Activated naive CD8-positive, alpha-beta T cell treated with anti-CD3 and anti-CD28 coated beads, Interleukin-2, amount 50 U/mL, for 24 hours (primary cell): Measurements from ENCODE around the gene CAMTA1.

Experiments used
- ATAC-seq: fragments of 150-1000 bp; cut with Tn5 transposase; one replicate; pipeline ENCODE4 v1.10.0; 2021
- DNase-seq: peaks from one replicate; pipeline ENCODE4 v3.0.0; 2021
- H3K27ac Mint-ChIP-seq: one replicate; pipeline ENCODE4 v1.8.0; 2021; ENCODE audit warnings: mild to moderate bottlenecking, mixed read lengths
- H3K27me3 Mint-ChIP-seq: one replicate; pipeline ENCODE4 v1.8.0; 2021; ENCODE audit warnings: mixed read lengths
- H3K36me3 Mint-ChIP-seq: one replicate; pipeline ENCODE4 v1.8.0; 2021; ENCODE audit warnings: low read depth, mixed read lengths
- H3K4me1 Mint-ChIP-seq: one replicate; pipeline ENCODE4 v1.8.0; 2021; ENCODE audit warnings: mixed read lengths
- H3K4me3 Mint-ChIP-seq: one replicate; pipeline ENCODE4 v1.8.0; 2021; ENCODE audit warnings: mild to moderate bottlenecking, moderate library complexity, mixed read lengths
- H3K9me3 Mint-ChIP-seq: one replicate; pipeline ENCODE4 v1.8.0; 2021; ENCODE audit warnings: mixed read lengths

CAMTA1 gene

DNA sequence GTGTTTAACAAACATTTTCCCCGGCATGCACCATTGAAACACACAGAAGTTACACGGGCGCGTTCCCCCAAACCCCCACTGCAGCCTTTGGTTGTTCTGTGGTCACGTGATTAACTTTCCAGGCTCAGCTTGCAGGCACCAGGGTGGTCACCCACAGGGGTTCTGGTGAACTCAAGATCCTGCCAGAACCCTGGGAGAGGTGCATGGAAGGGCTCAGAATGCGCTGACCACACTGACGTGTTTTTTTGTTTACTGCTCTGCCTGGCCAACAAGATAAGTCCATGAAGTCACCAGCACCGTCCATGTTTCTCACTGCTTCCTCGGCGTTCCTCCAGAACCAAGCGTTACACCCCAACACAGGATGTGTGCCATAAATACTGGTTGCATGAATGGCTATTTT, 756.4 kb downstream of the CAMTA1 start:
- Mint-ChIP-seq H3K27ac (no peak overlapping the region), H3K4me3 (no peak overlapping the region), H3K4me1 (peaks cover 2% of the 10 kb centered on the region), H3K27me3 (peaks cover 15% of the 10 kb centered on the region), H3K36me3 (no peaks in the 10 kb centered on the region), H3K9me3 (no peaks in the 10 kb centered on the region)
- DNase-seq, result no peak
- no peak for ATAC-seq

DNA sequence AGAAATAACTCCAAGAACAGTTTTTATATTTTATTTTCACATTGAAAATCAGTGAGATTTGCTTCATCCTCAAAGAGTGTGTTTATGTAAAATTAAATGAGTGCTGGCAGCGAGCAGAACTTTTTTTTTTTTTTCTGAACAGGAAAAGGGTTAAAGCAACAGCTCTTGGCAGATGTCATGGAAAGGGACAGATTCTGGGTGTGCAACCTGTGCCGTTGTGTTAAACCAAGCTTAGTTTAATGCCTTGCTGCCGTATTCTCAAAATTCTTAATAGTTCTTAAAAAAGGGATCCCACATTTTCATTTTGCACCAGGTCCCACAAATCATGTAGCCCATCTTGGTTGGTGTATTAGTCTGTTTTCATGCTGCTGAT, 758.5 kb downstream of the CAMTA1 start:
- no peak overlapping the region for H3K27ac Mint-ChIP-seq
- no peak for ATAC-seq

DNA sequence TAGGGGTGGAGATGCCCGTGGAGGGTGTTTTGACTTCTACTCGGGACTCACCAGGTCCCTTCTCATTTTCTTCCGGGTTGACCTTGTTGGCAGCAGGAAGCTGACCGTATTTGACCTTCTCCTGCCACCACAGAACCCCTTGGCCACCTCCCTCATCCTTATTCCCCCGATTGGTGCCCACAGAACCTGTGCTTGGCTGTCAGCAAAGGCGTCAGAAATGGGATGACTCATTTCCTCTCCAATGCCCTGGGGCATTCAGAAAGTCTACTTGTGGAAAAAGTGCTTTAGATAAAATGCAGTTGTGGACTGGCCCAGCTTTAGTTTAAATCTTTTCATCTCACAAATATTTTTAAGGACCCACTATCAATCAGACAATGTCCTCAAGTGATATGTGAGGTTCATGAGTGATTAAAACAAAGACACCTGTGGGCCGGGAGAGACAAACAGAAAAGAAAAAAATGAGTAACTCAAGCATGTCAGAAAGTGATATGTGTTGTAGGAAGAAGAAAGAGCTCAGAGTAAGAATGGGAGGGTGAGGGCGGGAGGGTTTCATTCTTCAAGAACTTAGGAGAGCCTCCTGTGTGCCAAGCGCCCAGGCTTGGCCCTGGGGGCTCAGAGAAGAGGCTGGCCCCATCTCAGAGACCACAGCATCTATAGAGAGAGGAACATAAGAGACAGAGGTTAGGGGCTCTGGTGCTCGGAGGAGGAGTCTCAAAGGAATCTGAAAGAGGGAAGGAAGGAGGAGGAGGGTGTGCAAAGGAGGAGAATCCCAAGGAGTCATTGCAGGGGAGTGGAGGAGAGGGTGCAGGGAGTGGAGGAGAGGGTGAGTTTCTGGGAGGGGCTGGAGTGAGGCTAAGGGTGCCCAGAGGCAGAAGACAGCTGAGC, 764.3 kb downstream of the CAMTA1 start:
- peaks cover 27% of the 10 kb centered on the region for H3K4me1 Mint-ChIP-seq
- DNase-seq, result peak; percentile 65
- no peaks in the 10 kb centered on the region for H3K9me3 Mint-ChIP-seq
- ATAC-seq, result peak; percentile 93
- peak overlapping the region; percentile 97 for H3K27ac Mint-ChIP-seq
- H3K36me3 Mint-ChIP-seq, result no peaks in the 10 kb centered on the region
- peak overlapping the region; percentile 63 for H3K4me3 Mint-ChIP-seq
- peaks cover 17% of the 10 kb centered on the region for H3K27me3 Mint-ChIP-seq

More for the DNA sequence above, 758.5 kb downstream of the CAMTA1 start:
- DNase-seq, result no peak
- peaks cover 2% of the 10 kb centered on the region for H3K4me1 Mint-ChIP-seq
- H3K9me3 Mint-ChIP-seq, result no peaks in the 10 kb centered on the region
- H3K4me3 Mint-ChIP-seq, result no peak overlapping the region
- H3K36me3 Mint-ChIP-seq, result no peaks in the 10 kb centered on the region
- H3K27me3 Mint-ChIP-seq, result peaks cover 12% of the 10 kb centered on the region

DNA sequence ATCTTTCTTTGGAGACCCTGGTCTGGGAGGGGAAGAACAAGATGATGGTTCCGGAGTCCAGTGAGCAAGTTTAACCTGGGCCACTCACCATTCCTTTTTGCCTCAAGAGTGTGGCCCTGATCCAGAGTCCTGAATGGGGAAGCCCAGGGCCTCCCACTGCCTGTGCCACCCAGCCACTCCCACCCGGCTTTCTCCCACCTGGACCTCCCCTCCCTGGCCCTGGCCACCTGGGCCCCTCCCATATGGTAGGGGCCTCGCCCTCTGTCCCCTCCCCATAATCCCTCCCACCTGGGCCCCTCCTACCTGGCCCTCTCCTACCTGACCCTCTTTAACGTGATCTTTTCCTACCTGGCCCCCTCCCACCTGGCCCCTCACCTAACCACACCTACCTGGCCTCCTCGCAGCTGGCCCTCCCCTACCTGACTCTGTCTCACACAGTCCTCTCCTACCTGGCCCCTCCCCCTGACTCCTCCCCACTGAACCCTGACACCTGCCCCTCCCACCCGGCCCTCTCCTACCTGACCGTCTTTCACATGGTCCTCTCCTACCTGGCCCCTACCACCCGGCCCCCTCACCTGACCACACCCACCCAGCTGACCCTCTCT, 765.1 kb downstream of the CAMTA1 start:
- Mint-ChIP-seq H3K4me1 (peaks cover 35% of the 10 kb centered on the region), H3K9me3 (no peaks in the 10 kb centered on the region), H3K36me3 (no peaks in the 10 kb centered on the region), H3K27me3 (peaks cover 17% of the 10 kb centered on the region), H3K27ac (peak overlapping the region; percentile 97), H3K4me3 (peak overlapping the region; percentile 63)
- no peak for ATAC-seq
- no peak for DNase-seq

DNA sequence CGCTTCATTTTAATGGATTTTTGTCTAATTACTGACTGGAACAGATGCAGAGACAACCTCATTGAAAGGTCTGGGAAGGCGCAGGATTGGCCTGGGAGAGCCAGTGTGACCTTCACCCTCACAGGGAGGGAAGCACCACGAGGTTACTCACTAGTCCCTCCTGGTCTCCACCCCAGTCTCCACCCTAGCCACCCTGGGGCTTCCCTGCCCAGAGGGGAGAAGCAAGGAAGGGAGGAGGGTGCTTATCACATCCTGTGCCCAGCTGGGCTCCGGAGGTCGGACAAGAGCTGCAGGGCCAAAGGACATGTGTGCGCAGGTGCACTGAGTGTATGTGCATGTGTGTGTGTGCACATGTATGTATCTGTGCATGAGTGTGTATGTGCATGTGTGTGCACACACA, 765.7 kb downstream of the CAMTA1 start:
- DNase-seq (no peak), ATAC-seq (no peak)
- peaks cover 41% of the 10 kb centered on the region for H3K4me1 Mint-ChIP-seq
- no peaks in the 10 kb centered on the region for H3K9me3 Mint-ChIP-seq
- H3K36me3 Mint-ChIP-seq, result no peaks in the 10 kb centered on the region
- H3K27me3 Mint-ChIP-seq, result peaks cover 23% of the 10 kb centered on the region
- H3K27ac Mint-ChIP-seq, result peak overlapping the region; percentile 73
- no peak overlapping the region for H3K4me3 Mint-ChIP-seq

DNA sequence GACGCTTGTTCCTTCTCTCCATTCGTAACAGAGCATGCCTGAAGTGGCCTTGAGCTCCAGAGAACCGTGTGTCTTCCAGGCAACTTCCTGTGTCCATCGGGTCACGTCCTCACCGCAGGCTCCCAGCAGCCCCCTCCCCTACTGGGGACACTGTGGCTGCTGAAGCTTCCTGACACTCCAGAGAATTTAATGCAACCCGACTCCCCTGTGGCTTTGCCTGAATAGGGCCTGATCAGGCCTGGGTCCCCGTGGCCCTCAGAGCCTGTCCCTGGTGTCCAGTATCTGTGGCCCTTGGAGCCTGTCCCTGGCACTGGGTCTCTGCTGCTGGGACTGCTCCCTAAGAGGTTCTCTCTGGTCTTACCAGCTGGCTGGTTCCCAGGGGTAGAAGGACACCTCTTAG, 766.2 kb downstream of the CAMTA1 start:
- DNase-seq (no peak), ATAC-seq (no peak)
- Mint-ChIP-seq H3K36me3 (no peaks in the 10 kb centered on the region), H3K4me3 (no peak overlapping the region), H3K9me3 (no peaks in the 10 kb centered on the region), H3K27ac (peak overlapping the region; percentile 22), H3K4me1 (peaks cover 43% of the 10 kb centered on the region), H3K27me3 (peaks cover 22% of the 10 kb centered on the region)

DNA sequence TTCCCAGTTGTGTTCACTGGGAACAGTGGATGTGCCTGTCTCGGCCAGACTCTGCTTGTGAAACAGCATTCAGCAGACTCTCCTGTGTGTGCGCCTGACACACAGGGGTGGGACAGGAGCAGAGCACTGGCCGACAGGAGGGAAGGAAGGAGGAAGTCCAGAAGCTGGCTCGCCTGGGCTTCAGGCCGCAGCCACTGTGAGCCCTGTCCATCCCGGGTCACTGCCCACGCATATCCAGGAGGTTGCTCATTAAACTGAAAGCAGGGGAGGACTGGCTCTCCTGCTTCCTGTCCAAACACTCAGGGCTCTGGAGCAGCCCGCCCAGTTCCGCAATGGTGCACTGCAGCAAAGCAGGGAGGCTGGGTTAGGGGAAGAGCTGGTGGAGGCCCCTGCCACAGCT, 767.1 kb downstream of the CAMTA1 start:
- Mint-ChIP-seq H3K36me3 (no peaks in the 10 kb centered on the region), H3K4me1 (peaks cover 43% of the 10 kb centered on the region), H3K27ac (no peak overlapping the region), H3K9me3 (no peaks in the 10 kb centered on the region), H3K27me3 (peaks cover 23% of the 10 kb centered on the region), H3K4me3 (no peak overlapping the region)
- no peak for ATAC-seq
- no peak for DNase-seq

DNA sequence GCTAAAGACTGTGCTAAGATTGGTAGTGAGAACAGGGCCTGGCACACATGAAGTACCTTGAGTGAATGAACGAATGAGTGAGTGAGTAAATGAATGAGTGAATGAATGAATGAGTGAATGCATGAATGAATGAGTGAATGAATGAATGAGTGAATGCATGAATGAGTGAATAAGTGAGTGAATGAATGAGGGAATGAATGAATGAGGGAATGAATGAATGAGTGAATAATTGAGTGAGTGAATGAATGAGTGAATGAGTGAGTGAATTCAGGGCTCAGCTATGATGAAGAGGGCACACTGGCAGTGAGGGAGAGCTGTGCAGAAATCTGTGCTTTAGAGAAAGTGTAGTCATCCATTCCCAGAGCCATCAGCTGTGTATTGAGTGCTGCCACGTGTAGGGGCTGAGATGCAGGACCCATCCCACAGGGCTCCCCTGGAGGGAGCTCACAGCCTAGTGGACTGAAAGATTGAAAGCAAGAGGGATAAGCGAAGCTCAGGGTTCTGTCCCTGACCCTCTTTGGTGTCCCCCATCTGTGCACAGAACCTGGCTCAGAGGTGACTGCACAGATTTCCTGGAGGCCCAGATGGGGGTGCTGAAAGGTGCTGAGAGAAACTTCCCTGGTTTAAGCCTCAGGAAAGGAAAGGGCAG, 767.9 kb downstream of the CAMTA1 start:
- DNase-seq (no peak), ATAC-seq (no peak)
- H3K27ac Mint-ChIP-seq, result no peak overlapping the region
- H3K9me3 Mint-ChIP-seq, result no peaks in the 10 kb centered on the region
- H3K27me3 Mint-ChIP-seq, result peaks cover 23% of the 10 kb centered on the region
- H3K4me1 Mint-ChIP-seq, result peaks cover 41% of the 10 kb centered on the region
- no peak overlapping the region for H3K4me3 Mint-ChIP-seq
- H3K36me3 Mint-ChIP-seq, result no peaks in the 10 kb centered on the region

DNA sequence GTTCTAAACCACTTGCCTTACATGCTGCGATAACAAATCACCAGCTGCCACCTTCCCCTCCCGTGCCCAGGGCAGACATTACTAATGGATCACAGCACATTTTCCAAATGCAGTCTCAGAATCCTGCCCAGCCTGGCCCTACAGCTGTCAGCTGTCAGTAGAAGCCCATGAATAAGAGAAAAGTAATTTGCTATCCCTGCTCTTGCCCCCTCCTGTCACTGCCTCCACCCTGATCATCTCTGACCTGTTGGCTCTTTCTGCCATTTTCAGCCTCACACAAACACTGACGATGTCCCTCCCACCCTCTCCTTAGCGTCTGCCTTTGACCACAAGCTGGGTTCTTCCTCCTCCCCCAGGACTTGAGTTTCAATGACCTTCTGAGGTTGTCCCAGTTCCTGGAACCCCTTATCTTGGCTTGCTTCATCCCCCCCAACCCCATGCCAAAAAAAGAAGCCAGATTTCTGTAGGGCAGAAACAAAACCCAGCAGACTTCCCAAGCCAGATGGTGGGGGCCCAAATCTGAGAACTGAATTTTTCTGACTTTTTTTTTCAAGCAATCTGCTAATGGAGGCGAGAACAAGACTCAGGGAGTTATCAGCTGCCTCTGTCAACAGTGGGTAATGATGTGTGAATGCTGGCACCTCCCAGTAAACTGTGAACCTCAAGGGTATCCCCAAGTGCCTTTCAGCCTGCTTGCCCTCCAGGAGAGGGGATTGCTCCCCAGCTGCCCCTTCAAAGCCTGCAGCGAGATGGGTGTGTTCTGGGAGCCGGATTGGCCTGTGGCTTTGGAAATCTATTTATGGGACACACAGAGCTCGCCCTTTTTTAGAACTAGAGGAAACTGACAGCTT, 769.4 kb downstream of the CAMTA1 start:
- Mint-ChIP-seq H3K9me3 (no peaks in the 10 kb centered on the region), H3K27ac (no peak overlapping the region), H3K27me3 (peaks cover 23% of the 10 kb centered on the region), H3K36me3 (no peaks in the 10 kb centered on the region), H3K4me3 (no peak overlapping the region), H3K4me1 (peaks cover 37% of the 10 kb centered on the region)
- DNase-seq (no peak), ATAC-seq (no peak)

DNA sequence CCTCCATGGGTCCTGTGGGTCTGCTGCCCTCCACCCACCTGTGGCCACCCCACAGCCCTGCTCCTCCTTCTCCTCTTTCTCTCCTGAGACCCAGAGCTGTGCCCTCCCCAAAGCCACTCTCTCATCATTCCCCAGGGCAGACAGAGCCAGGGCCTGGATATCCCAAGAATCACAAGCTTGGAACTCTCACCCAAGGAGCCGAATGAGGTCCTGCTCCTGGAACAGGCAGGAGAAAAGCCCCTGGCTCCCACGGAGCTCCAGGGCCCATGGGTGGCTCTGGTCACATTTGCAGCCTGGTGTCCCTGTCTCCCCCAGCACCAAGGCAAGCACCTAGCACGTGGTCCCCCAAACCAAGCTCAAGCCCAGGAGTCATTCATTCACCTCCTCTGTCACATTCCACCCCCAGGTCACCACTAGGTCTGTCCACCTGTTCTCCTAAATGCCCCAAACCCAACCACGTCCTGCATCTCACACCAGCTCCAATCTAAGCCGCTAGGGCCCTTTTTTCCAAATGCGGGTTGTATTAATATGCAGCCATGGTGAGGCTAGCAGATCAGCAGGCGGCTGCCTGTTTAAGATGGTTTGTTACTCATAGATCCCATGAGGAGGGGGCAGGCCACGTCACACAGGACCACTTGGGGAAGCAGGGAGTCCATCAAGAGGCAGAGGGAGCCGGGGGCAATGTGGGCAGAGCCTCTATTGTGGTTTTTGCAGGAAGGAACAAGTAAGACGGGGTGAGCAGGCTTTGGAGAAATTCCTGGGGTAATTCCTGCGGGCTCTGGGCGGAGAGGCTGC, 770.3 kb downstream of the CAMTA1 start:
- H3K9me3 Mint-ChIP-seq, result no peaks in the 10 kb centered on the region
- H3K4me1 Mint-ChIP-seq, result peaks cover 31% of the 10 kb centered on the region
- ATAC-seq (peak; percentile 57), DNase-seq (no peak)
- no peaks in the 10 kb centered on the region for H3K36me3 Mint-ChIP-seq
- H3K4me3 Mint-ChIP-seq, result no peak overlapping the region
- H3K27me3 Mint-ChIP-seq, result peaks cover 23% of the 10 kb centered on the region
- H3K27ac Mint-ChIP-seq, result peak overlapping the region; percentile 77

DNA sequence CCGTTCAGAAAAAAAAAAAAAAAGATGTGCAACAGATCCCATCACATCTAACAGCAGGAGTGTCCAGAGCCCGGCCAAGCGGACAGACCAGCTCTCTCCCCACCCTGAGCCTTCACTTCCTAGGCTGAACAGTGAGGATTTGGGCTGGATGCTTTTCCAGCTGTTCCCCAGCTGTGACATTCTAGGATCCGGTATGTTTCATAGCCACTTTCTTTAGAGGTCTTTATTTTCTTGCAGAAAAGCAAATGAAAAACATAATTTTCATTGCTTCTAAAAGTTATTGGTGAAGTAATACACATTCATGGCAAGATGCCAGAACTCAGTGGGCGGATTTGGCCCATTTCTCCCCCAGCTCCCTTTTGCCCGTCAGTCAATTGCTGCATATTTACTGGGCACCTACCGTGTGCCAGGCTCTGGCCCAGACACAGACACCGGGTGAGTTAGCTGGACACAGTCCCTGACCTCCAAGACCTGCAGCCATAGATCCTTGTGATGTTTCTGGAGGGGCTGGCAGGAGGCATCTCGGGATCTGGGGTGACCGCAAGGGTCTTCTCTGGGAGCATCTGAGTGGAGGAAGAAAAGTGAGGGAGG, 772.1 kb downstream of the CAMTA1 start:
- Mint-ChIP-seq H3K9me3 (no peaks in the 10 kb centered on the region), H3K4me3 (no peak overlapping the region), H3K27ac (no peak overlapping the region), H3K36me3 (no peaks in the 10 kb centered on the region), H3K27me3 (peaks cover 17% of the 10 kb centered on the region), H3K4me1 (peaks cover 25% of the 10 kb centered on the region)
- ATAC-seq (no peak), DNase-seq (no peak)

DNA sequence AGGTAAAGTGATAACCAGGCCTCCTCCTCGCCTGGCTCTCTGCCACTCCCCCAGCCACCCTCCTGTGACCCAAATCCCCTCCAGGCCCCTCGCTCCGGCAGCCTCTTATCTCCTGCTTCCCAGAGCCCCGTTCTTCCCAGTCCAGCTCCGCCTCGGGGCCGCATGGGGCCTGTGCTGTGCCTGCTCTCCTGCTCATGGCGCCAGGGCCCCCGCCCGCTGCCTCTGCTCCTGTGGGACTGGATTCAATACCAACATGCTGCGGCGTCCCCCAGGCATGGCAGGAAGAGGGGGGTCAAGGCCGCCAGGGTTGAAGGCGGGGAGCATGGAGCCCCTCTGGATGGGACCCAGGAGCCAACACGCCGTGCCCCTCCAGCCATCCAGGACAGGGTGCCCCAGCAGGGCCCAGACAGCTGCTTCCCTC, 772.8 kb downstream of the CAMTA1 start:
- Mint-ChIP-seq H3K4me3 (no peak overlapping the region), H3K27me3 (peaks cover 16% of the 10 kb centered on the region), H3K9me3 (no peaks in the 10 kb centered on the region), H3K36me3 (no peaks in the 10 kb centered on the region), H3K27ac (no peak overlapping the region), H3K4me1 (peaks cover 24% of the 10 kb centered on the region)
- DNase-seq (no peak), ATAC-seq (no peak)

DNA sequence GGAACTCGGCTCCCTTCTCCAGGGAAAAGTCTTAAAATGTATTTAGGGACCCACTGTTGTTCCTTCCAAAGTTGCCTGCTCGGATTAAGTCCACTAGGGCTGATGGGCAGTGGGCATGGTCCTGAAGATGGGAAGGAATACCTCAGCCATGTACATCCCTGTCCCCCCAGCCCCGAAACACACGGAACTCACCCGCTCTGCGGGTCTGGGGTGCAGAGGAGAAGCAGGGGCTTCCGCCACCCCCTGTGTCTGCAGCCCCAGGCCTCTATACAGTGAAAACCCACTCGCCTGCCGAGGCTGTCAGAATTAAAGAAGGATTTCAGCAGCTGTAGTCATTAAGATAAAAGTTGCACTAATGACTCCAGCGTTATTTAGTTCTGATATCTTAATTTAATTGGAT, 773.2 kb downstream of the CAMTA1 start:
- ATAC-seq, result no peak
- DNase-seq, result no peak
- Mint-ChIP-seq H3K9me3 (no peaks in the 10 kb centered on the region), H3K27ac (no peak overlapping the region), H3K36me3 (no peaks in the 10 kb centered on the region), H3K4me1 (peaks cover 23% of the 10 kb centered on the region), H3K4me3 (no peak overlapping the region), H3K27me3 (peaks cover 16% of the 10 kb centered on the region)
